HepG2 (cell line): ENCODE data around the gene SATB2. TPM values are rescaled to one million over a fixed set of nuclear protein-coding genes. Genes with fewer than 3 reads are reported as not detected.

Source experiments
- ASH2L ChIP-seq: fragments of 300-600, 200-600 bp; sonication (generic); IDR thresholded peaks from 2 replicates; pipeline ENCODE4 v1.7.0; 2017; ENCODE audit warnings: low read depth, mild to moderate bottlenecking, moderate library complexity, mixed read lengths, low read length; ENCODE audit not compliant: insufficient read length
- CEBPG ChIP-seq: IDR thresholded peaks from 2 replicates; pipeline ENCODE4 v1.6.1; 2016
- JUNB ChIP-seq: sonication (generic); formaldehyde crosslinking; IDR thresholded peaks from 2 replicates; pipeline ENCODE4 v1.8.0; 2022; ENCODE audit warnings: missing genetic modification reagents, mild to moderate bottlenecking, borderline replicate concordance
- MXI1 ChIP-seq: IDR thresholded peaks from 3 replicates; pipeline ENCODE4 v1.6.1; 2012; ENCODE audit warnings: low read depth, low read length, inconsistent platforms, borderline replicate concordance
- MZF1 ChIP-seq: sonication (generic); formaldehyde crosslinking; IDR thresholded peaks from 2 replicates; pipeline ENCODE4 v1.8.1; 2023; ENCODE audit warnings: mild to moderate bottlenecking, missing genetic modification reagents, borderline replicate concordance
- NFYC ChIP-seq: IDR thresholded peaks from 2 replicates; pipeline ENCODE4 v1.6.1; 2016; ENCODE audit warnings: missing genetic modification reagents, missing compliant biosample characterization
- NPAS2 ChIP-seq: sonication (generic); formaldehyde crosslinking; IDR thresholded peaks from 2 replicates; pipeline ENCODE4 v1.8.0; 2022; ENCODE audit warnings: mild to moderate bottlenecking, missing genetic modification reagents, borderline replicate concordance
- SP2 ChIP-seq: sonication (generic); formaldehyde crosslinking; IDR thresholded peaks from 2 replicates; pipeline ENCODE4 v1.5.1; 2020; ENCODE audit warnings: mild to moderate bottlenecking, missing genetic modification reagents
- SRSF4 ChIP-seq: fragments of 200-400 bp; formaldehyde crosslinking; IDR thresholded peaks from one replicate; pipeline ENCODE4 v1.6.1; 2018; ENCODE audit warnings: mild to moderate bottlenecking, low read depth, low read length, moderate library complexity; ENCODE audit not compliant: poor library complexity, severe bottlenecking
- TAF15 ChIP-seq: fragments of 200-400 bp; formaldehyde crosslinking; IDR thresholded peaks from one replicate; pipeline ENCODE4 v1.6.1; 2018; ENCODE audit warnings: mild to moderate bottlenecking, low read depth, low read length; ENCODE audit not compliant: poor library complexity, severe bottlenecking
- ZEB1 ChIP-seq: IDR thresholded peaks from 2 replicates; pipeline ENCODE4 v1.6.1; 2012; ENCODE audit warnings: mild to moderate bottlenecking, low read depth, inconsistent platforms; ENCODE audit not compliant: insufficient replicate concordance
- ZMYM2 ChIP-seq: sonication (generic); formaldehyde crosslinking; IDR thresholded peaks from 2 replicates; pipeline ENCODE4 v1.8.0; 2022; ENCODE audit warnings: mild to moderate bottlenecking, missing genetic modification reagents
- ZNF383 ChIP-seq: sonication (generic); formaldehyde crosslinking; IDR thresholded peaks from 2 replicates; pipeline ENCODE4 v1.4.0; 2020; ENCODE audit warnings: missing genetic modification reagents, mild to moderate bottlenecking, borderline replicate concordance
- ZNF703 ChIP-seq: sonication (generic); formaldehyde crosslinking; IDR thresholded peaks from 2 replicates; pipeline ENCODE4 v1.5.1; 2020; ENCODE audit warnings: missing genetic modification reagents, mild to moderate bottlenecking, moderate library complexity, borderline replicate concordance
- polyA plus RNA-seq, 8 experiments: library from polyadenylated mRNA; depleted of rRNA in 3 of 8; stranded (reverse) in 7 of 8; unstranded in 1 of 8; fragments of >200 nt; fragmentation: Illumina TruSeq in 4 of 8; extraction: Trizol in 4 of 8; gene quantifications; 2 replicates each; pipeline versions ENCODE4 v1.2.1 to v1.2.3, GENCODE V29; 2011 to 2016; ENCODE audit warnings: low read depth in 4 of 8, missing spikeins in 1 of 8, mixed read lengths in 1 of 8; ENCODE audit not compliant: insufficient read depth in 1 of 8
- total RNA-seq, 5 experiments: library from RNA; depleted of rRNA; stranded (reverse); fragments of >200 nt; fragmentation: Illumina TruSeq; extraction: Trizol; gene quantifications; 2 replicates each; pipeline ENCODE4 v1.2.3, GENCODE V29; 2016; ENCODE audit warnings: low read depth in 1 of 5
- TF ChIP-seq, protein P1 (sequence below): sonication (generic); formaldehyde crosslinking; conservative IDR thresholded peaks from 2 replicates; pipeline ENCODE4 v1.4.0; 2020; ENCODE audit warnings: mild to moderate bottlenecking, missing genetic modification reagents, moderate library complexity
- TF ChIP-seq, protein P2 (sequence below): sonication (generic); formaldehyde crosslinking; IDR thresholded peaks from 2 replicates; pipeline ENCODE4; 2020; ENCODE audit warnings: missing genetic modification reagents, mild to moderate bottlenecking, borderline replicate concordance
- TF ChIP-seq, protein P3 (sequence below): IDR thresholded peaks from 2 replicates; pipeline ENCODE4 v1.6.1; 2016; ENCODE audit warnings: low read depth, control low read depth
- TF ChIP-seq, protein P4 (sequence below): IDR thresholded peaks from 2 replicates; pipeline ENCODE4 v1.6.1; 2016; ENCODE audit warnings: low read depth, borderline replicate concordance

Gene SATB2
- total and polyA plus RNA-seq, 2 of the 13 experiments (the other 11 are each of a cell fraction or from before 2014, with no cell fraction given) = 2.5 to 5.5 TPM

DNA sequence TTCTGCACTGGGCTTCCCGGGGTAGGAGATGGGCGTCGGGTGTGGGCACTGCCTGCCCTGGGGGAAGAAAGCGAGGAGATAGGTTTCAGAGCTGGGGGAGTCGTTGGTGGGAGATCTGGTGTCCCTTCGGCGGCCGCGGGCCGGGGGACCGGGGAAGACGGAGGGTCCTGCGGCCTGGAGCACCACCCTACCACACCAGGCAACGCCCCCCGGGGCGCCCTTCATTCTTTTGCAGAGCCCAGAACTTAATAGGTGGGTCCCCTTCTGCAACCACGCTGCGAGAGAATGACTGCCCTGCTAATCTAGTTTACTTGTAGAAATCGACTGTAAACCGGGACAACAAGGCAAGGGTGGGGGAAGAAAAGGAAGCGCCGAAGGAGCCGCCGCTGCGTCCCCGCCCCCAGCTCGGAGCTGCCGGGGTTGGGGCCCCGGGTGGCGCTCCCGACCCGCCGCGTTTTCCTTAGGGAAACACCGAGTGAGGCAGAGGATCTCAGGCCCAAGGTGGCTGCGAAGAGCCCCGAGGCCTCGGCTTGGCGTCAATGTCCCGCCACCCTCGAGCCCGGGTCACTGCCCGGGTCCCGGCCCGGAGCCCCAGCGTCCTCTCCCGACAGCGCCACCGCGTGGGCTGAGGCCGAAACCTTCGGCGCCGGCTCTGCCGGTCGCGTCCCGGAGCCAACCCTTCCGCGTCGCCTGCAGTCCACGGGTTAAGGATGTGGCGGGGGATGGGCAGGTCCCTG lies 5.4 kb upstream of the SATB2 start (continued):
- TF ChIP-seq, protein P1, sequence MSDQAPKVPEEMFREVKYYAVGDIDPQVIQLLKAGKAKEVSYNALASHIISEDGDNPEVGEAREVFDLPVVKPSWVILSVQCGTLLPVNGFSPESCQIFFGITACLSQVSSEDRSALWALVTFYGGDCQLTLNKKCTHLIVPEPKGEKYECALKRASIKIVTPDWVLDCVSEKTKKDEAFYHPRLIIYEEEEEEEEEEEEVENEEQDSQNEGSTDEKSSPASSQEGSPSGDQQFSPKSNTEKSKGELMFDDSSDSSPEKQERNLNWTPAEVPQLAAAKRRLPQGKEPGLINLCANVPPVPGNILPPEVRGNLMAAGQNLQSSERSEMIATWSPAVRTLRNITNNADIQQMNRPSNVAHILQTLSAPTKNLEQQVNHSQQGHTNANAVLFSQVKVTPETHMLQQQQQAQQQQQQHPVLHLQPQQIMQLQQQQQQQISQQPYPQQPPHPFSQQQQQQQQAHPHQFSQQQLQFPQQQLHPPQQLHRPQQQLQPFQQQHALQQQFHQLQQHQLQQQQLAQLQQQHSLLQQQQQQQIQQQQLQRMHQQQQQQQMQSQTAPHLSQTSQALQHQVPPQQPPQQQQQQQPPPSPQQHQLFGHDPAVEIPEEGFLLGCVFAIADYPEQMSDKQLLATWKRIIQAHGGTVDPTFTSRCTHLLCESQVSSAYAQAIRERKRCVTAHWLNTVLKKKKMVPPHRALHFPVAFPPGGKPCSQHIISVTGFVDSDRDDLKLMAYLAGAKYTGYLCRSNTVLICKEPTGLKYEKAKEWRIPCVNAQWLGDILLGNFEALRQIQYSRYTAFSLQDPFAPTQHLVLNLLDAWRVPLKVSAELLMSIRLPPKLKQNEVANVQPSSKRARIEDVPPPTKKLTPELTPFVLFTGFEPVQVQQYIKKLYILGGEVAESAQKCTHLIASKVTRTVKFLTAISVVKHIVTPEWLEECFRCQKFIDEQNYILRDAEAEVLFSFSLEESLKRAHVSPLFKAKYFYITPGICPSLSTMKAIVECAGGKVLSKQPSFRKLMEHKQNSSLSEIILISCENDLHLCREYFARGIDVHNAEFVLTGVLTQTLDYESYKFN (CRISPR knock-in tag) = peak; percentile 32; the same call in 1 of the 2 replicates
- TF ChIP-seq, protein P2, sequence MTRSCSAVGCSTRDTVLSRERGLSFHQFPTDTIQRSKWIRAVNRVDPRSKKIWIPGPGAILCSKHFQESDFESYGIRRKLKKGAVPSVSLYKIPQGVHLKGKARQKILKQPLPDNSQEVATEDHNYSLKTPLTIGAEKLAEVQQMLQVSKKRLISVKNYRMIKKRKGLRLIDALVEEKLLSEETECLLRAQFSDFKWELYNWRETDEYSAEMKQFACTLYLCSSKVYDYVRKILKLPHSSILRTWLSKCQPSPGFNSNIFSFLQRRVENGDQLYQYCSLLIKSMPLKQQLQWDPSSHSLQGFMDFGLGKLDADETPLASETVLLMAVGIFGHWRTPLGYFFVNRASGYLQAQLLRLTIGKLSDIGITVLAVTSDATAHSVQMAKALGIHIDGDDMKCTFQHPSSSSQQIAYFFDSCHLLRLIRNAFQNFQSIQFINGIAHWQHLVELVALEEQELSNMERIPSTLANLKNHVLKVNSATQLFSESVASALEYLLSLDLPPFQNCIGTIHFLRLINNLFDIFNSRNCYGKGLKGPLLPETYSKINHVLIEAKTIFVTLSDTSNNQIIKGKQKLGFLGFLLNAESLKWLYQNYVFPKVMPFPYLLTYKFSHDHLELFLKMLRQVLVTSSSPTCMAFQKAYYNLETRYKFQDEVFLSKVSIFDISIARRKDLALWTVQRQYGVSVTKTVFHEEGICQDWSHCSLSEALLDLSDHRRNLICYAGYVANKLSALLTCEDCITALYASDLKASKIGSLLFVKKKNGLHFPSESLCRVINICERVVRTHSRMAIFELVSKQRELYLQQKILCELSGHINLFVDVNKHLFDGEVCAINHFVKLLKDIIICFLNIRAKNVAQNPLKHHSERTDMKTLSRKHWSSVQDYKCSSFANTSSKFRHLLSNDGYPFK (CRISPR knock-in tag) = no peak
- no peak for TF ChIP-seq NPAS2 (CRISPR knock-in tag)
- no peak for TF ChIP-seq SRSF4
- TF ChIP-seq, protein P3, sequence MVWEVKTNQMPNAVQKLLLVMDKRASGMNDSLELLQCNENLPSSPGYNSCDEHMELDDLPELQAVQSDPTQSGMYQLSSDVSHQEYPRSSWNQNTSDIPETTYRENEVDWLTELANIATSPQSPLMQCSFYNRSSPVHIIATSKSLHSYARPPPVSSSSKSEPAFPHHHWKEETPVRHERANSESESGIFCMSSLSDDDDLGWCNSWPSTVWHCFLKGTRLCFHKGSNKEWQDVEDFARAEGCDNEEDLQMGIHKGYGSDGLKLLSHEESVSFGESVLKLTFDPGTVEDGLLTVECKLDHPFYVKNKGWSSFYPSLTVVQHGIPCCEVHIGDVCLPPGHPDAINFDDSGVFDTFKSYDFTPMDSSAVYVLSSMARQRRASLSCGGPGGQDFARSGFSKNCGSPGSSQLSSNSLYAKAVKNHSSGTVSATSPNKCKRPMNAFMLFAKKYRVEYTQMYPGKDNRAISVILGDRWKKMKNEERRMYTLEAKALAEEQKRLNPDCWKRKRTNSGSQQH (CRISPR knock-in tag) = no peak
- TF ChIP-seq ASH2L = peak; percentile 63
- TF ChIP-seq CEBPG (CRISPR knock-in tag) = no peak
- TF ChIP-seq, protein P4, sequence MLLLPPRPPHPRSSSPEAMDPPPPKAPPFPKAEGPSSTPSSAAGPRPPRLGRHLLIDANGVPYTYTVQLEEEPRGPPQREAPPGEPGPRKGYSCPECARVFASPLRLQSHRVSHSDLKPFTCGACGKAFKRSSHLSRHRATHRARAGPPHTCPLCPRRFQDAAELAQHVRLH = peak; percentile 67; the same call in 1 of the 2 replicates
- 0 out of 3 replicates have a peak, but pooled peaks have one; percentile 31 for TF ChIP-seq MXI1
- no peak for TF ChIP-seq ZNF383
- no peak; the same call in none of the 2 replicates for TF ChIP-seq ZMYM2 (CRISPR knock-in tag)
- no peak for TF ChIP-seq NFYC
- TF ChIP-seq MZF1 (CRISPR knock-in tag) = no peak
- no peak for TF ChIP-seq ZEB1
- no peak; the same call in 1 of the 2 replicates for TF ChIP-seq ZNF703 (CRISPR knock-in tag)
- TF ChIP-seq SP2 = peak; percentile 15; the same call in 1 of the 2 replicates
- peak; percentile 17 for TF ChIP-seq TAF15
- no peak for TF ChIP-seq JUNB (CRISPR knock-in tag)
